ENCODE results near the gene GNPTAB.
A peak's percentile ranks its signal among the peaks of the same experiment; 100 is the strongest.

GNPTAB gene

DNA sequence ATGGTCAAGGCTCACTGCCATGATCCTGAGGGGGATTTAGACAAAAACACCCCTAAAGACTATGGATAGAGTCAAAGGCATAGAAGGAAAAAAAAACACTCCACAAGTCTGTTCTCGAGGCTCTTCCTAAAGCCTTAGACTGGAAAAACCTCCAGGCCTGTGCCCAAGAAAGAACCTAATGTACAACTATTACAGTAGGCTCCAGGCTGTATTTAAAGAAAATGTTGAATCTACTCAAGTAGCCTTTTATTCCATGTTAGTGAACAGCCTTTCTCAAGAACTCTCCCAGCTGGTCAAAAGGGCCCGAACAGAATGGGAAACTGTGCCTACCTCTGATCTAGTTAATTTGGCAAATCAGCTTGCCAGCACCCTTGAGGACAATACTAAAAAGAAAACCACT lies 28.3 kb downstream of the GNPTAB start:
- no peak for DNase-seq

DNA sequence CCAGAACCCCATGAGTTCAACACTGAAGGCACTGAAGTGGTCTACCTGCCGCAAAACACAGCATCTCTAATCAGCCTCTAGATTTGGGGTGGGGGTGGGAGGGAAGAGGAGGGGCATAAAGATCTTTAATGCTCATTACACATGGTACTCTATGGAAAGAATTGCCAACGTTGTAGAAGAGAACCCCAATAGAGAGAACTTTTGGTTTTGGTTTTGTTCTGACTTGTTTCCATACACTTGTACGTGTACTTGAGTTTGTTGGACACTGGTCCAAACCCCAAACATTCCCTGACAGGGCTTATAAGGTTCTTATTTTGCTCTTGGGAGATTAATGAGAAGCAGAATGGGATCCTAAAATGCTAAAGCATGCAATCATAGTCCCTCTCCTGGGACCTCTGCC lies 31.0 kb downstream of the GNPTAB start:
- no peak for DNase-seq

DNA sequence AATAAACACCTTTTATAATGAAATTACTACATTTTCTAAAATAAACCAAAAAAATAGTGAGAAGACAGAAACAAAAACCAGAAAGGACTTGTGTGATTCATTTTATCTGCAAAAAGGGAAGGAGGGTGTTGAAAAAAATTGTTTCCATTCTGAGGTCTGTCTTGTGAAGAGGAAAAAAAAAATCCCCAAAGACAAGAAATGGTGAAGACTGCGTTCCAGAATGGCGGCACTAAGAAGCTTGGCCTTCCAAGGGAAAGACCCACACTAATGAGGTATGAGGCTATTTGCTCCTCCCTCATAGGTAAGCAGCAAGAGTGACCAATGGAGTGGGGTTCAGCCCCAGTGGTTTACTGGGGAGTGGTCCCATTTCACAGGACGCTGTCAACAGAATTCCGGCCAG lies 35.0 kb downstream of the GNPTAB start:
- peak; percentile 75 for DNase-seq

DNA sequence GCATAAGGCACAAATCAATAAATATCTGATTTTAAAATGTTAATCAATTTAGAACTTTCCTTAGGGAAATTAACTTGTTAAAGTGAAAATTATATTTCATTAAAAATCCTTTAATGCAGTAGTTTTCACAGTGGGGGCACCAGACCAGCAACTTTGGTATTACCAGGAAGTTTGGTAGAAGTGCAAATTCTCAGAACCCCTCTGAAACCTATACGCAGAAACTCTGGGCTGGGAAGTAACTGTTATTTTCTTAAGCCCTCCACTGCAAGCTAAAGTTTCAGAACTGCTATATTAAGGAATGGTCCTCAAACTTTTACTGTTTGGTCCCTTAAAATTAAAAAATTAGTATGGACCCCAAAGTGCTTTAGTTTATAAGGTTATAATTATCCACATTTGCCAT lies 35.7 kb downstream of the GNPTAB start:
- peak; percentile 58 for DNase-seq

DNA sequence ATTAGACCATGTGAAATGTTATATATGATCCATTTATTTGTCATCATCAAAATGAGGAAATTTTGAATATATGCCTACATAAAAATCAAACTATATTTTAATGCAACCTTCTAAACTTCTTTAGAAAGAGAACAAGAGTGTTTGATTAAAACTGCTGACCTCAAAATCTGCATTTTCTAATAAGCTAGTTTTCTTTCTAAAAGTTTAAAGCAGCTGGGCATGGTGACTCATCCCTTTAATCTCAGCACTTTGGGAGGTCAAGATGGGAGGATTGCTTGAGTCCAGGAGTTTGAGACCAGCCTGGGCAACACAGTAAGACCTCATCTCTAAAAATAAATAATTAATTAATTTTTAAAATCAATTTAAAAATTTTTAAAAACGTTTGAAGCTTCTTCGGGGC lies 36.2 kb downstream of the GNPTAB start:
- DNase-seq: peak; percentile 34

DNA sequence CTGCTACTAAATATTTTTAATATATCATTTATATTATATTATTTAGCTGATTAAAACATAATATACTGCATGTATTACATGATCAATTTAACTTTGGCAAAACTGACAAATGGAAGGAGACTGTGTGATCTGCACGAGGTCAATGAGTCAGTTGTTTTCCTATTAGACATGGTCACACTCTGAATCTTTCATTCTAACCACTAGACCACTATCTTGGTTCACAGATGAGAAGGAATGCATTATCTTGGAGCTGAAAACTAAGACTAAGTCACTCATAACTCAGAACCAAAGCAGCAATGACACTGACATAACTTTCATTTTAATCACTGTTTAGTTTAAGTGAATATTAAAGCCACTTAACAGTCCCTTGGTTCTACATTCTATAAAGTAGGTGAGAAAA lies 37.4 kb downstream of the GNPTAB start:
- DNase-seq: peak; percentile 8

DNA sequence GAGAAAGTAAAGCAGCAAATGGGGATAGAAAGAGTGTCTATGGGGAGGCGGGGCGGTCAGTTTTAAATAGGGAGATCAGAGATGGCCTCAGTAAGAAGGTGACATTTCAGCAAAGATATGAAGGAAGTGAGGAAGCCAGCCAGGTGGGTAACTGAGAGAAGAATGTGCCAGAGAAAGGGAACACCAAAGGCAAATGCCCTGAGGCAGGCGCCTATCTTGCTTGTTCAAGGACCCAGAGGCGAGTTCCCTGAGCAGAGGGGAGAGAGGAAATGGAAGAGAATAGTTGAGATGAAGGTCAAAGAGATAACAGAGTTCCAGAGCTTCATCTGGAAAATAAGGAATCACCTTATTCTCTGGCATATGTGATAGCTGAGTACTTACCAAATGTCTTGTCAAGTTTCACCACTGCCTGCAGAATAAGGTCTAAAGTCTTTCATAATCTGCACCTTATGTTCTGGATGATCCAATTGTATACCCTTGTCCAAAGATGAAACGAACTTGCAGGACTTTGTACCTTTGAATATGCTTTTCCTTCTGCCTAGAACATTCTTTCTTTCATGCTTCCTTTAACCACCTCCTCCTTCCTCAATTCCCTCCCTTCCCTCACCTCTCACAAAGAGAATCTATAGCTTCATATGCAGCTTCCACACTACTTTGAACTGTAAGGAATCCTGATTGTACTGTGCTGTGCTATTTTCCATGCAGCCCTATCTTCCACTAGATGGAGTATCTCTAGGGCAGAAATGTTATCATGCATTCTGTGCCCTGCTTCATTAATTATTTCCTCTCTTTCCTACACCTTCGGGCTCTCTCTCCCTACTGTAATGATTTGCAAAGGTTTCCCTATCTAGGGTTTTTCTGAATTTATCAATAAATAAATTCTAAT lies 38.5 kb downstream of the GNPTAB start:
- no peak for DNase-seq

DNA sequence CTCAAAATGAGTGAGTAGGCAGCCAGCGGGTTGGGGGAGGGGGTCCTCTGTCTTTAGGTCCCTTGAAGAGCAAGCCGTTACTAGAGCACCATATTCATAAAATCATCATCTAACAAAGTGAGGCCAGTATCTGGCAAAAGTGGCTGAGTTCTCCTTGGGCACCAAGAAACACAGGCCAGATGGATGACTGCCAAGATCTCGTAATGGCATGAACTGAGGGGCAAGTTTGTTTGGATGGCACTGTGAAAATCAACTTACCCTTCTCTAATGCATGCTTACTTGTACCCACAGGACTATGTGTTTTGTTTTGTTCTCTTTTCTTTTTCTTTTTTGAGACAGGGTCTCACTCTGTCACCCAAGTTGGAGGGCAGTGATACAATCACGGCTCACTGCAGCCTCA lies 41.6 kb downstream of the GNPTAB start:
- DNase-seq: no peak

DNA sequence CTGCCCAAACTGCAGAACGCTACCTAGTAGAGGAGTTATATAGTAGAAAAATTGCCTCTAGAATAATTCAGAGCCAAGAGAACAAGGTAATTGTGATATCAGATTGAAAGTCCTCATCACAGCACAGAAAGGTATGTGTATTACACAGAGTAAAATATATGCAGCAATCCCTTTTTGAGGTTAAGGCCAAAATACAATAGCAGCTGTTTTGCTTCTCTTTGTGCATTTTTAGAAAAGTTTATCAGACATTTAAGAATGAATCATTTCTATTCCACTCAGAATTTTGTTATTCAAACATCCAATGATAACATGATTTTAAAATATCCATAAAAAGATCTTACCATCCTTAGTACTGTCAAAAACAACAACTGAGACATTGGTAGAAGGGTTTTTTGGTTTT lies 45.1 kb downstream of the GNPTAB start:
- no peak for DNase-seq

DNA sequence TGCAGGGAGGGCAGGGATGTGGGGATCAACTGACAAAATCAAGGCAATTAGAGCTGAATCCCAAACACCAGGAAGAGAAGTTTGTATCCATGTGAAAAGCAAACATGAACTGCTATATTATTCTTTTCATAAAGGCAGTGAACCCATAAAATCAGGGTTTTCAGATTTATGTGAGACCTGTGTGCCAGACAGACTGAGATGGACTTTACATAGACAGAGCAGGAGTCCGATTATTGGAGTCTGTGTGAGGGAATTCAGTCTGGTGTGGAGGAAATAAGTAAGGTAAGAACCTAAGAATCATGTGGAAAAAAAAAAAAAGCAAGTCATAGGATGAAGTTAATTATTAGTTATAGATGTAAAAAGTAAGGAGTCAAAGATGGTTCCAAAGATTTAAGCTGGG lies 46.4 kb downstream of the GNPTAB start:
- no peak for DNase-seq

DNA sequence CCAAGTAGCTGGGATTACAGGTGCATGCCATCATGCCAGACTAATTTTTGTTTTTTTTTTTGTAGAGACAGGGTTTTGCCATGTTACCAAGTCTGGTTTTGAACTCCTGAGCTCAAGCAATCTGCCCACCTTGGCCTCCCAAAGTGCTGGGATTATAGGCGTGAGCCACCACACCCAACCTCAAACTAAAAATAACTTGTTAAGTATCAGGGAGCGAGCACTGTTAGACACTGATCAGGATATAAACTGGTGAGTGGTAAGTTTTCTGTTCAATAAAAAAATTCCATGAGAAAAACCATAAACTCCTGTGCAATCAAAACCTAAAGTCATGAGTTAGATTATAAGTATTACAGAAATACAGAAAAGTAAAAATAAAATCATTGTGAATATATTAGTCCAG lies 46.9 kb downstream of the GNPTAB start:
- no peak for DNase-seq

DNA sequence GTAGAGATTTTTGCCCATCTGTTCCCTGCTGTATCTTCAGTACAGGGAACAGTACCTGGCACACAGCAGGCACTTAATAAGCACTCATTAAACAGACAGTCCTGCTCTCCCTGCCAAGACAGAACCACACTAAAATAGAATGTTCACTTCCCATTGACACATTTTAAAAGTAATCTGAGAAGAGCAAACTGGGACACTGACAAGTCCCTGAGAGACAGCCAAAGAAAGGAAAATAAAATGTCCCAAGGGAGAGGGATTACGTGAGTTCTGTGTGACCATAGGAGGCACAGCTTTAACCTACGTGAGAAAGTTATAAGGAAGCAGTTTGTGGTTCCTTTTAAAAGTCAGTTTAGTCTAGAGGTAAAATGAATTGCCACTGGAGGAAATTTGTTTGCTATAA lies 47.6 kb downstream of the GNPTAB start:
- no peak for DNase-seq

DNA sequence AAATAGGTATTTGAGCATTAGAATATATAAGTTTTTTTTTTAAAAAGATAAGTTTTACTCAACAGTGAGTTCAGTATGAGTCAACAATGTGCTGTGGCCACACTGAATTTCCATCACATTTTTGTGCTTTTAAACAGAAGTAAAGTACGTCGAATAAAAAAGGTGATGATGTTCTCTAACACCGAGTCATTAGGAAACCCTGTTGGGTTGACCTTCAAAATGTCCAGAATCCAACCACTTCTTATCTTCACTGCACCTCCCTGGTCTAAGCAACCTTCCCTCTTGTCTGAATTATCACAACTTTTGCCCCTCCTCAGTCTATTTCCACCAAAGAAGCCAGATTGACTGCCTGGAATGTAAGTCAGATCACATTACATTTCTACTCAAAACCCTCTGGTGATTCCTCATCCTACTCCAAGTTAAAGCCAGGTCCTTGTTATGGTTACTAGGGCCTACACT lies 48.5 kb downstream of the GNPTAB start:
- no peak for DNase-seq

DNA sequence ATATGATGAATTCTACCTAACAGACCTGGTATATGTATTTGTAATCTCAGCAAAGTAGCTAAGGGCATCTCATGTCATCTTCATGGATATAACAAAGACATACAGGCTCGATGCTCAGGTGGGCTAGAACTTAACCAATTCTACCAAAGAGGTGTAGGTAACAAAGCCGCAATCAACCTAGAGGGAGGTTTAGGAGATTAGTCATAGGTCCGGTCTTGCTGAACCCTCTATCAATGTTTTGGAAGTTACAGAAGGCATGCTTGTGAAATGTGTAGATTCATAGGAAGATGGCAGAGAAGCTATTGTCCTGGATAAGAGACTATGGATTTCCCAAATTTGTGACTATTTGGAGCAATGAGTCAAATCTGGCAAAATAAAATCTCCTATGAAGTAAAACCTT lies 48.9 kb downstream of the GNPTAB start:
- no peak for DNase-seq

DNA sequence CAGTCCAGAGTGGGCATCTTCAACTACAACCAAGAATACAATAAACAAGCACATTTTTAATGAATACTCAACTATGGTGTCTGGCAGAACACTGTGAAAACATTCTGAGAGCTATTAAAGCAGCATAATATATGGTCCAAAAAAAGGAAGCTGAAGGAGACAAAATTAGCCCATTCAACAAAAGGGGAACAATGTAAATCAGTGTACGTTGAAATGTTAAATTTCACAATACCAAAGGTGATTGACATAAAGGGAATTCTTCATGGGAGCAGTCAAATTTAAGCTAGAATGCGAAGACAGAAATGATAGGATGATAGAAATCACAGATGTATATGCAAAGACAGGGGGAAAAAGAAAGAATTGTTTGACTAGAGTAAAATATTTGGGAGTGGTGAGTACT lies 50.2 kb downstream of the GNPTAB start:
- peak; percentile 77 for DNase-seq

DNA sequence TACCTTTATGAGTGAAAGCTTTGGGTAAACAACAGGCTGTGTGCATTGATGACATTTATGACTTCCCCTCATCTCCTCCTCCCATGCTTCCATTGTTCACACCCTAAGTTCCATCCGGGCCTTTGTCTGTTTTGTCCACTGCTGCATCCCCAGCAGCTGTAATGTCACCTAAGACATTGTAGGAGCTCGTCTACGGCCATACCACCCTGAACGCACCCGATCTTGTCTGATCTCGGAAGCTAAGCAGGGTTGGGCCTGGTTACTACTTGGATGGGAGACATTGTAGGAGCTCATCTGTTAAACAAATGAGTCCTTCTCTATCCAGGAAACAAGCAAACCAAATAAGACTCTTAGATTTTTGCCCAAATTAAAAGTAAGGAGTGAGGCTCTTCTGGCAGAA lies 51.1 kb downstream of the GNPTAB start:
- DNase-seq: no peak

DNA sequence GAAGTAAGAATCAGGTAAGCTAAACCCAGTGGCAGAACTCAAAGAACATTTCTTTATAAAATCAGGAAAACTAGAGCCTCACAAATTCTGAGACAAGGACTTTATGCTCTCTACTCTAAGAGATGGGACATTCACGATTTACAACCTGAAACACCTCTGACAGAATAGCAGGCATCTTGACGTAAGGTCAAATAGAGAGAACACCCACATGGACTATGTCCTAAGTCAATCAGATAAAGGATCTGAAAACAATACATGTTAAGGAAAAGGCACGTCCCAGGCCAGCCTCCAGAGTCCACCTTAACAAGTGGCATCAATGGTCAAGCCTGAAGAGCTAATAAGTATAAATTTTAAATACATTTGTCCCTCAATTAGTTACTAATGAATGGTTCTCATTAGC lies 51.6 kb downstream of the GNPTAB start:
- DNase-seq: no peak

DNA sequence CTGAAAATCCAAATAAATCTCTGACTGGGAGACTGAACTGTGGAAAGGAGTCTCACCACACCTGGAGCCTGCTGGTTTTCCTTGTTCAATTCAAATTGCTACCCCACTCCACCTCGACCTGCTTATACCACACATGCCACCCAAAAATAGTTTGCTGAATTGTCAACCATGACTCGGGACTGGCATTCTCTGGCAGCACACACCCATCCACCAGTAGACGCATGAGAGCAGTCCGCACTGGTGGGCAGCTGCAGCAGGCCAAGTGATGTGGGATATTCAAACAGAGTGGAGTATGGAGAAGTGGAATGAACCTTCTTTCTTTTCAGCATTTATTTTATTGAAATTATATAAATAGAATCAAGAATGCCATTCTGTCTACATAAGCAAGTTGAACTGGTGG lies 52.8 kb downstream of the GNPTAB start:
- no peak for DNase-seq

DNA sequence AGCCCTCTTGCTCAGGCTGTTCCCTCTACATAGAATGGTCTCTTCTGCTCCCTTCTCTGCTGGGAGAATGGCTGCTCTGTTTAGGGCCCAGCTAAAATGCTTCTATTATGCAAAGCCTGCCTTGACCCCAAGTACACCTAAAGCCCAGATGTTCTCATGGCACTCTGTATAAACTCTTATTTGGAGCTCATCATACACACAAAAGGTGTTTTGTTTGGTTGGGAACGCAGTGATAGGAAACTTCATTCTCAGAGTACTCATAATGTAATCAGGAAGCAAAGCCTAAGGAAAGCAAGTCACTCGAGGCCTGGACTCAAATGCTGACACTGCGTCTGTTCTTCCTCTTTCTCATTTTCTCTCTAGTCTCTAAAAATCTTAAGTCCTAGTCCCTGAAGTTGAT lies 53.3 kb downstream of the GNPTAB start:
- peak; percentile 42 for DNase-seq

DNA sequence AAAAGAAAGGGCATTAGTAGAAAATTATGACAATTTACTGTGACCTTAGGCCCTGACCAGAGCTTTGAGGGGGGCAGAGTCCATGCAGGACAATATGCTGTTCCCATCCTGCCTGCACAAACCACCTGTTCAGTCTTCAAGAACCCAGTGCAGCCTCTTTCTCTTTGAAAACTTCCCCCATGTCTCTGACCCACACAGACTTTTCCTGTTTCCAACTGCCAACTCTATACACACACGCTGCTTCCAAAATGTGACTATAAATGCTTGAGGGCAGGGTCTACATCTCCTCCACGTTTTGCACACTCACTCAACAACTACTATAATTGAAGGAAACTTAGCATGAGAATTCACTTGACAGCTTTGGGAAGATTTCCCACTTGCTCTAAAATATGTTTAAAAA lies 54.9 kb downstream of the GNPTAB start:
- DNase-seq: no peak

DNA sequence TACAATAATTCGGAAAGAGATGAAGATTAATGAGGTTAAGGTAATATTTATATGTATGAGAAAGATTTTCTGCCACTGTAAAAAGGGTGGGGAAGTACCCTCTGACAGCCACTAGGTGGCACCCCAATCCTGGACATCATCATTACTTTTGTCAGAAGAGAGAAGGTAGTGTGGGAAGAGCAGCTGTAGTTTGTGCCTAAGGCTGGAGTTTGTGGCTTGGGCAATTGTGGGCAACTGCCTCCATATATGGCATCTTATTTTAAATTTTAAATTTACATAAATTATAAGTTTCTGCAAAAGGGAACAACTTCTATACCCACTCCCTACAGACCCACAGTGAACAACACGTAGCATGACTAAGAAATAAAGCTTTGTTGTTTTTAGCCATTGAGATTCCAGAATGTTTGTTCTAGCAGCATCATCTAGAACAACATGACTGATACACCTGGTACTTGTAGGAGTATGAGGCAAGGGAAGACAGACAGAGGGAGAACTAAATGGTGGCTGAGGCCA lies 57.1 kb downstream of the GNPTAB start:
- DNase-seq: peak; percentile 79

DNA sequence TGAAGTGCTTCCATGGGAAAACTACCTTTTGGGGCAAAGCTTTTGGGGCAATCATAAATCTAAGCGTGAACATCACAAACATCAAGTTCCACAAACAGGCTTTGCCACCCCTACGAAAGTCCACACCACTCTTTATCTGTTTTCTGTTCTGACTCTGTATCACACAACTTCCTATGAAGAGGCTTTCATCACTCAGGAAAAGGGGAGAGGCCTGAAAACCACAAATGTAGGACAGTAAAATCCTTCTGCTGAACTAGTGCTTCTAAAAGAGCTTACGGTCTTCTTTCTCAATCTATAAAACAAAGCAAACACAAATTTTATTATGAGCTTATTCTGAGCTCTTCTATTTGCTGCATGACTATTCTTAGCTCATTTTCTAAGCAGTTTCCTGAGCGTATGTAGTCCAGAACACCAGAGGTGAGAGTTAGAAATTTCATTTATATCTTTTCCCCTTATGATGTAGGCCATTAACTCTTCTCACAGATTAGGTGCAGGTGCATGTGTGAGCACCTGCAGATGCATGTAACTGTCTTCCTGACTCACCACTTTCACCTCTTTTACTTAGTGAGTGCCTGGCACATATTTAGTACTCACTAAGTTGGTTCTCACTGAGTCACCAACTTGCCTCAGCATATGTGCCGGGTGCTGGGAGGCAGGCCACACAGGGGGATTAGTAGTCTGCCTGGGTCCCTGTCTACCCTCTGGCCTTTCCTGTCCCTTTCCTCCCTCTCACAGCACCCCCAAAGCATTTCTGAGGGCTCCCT lies 58.6 kb downstream of the GNPTAB start:
- DNase-seq: peak; percentile 84

DNA sequence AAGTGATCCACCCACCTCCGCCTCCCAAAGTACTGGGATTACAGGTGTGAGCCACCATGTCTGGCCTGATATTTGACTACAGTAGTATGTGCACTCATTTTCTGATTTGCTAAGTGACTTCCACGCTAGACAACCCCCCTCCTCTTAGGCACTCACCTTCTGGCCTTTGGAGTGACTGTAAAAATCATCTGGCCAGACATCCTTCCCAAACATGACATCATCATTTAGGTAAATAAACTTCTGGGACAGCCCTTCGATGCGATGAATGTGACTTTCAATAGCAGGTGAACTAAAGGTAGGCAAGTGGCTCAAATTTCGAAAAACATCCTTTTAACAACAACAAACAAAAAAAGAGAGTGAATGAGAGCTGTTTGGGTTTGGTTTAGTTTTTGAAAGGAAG lies 60.9 kb downstream of the GNPTAB start:
- DNase-seq: no peak

DNA sequence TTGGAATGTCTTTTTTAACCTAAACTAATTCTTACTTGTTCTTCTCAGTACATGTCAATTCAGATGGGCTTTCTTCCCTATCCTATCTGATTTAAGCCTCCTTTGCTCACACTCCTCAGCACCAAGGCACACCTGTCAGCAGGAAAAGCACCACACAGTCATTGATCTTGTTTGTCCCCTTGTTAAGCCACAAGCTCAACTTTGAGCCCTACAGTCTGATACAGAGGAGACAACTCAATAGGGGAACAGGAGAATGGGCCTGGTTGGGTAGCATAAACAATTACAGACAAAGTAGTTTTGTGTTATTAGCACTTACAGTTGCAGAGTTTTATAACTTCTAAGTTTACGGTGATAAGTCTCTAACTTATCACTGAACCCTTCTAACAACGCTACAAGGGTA lies 62.0 kb downstream of the GNPTAB start:
- DNase-seq: no peak

Measured in MV-4-11 (cell line).